ENCODE results near the gene LRRC28.
"Not testable (repeated sequence)": the region's sequence is repeated elsewhere in the genome, so short reads cannot be mapped to it uniquely, and the experiment has no call there.

The LRRC28 gene

DNA sequence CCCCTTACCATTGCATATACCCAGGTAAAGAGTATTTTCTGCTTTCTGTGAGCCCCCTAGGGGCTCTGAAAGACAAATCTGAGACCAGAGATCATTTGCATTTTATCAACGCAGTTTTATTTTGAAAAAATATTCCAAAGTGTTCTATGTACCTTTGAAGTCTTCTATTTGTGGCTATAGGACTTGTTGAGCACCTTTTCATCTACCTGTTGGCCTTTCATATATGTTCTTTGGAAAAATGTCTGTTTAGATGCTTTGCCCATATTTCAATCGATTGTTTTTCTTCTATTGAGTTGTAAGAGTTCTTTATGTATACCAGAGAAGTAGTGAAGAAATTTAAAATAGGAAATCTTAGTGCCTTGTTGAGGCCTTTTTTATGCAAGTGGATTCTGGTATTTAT is 94.0 kb downstream of the LRRC28 start:
- DNase-seq: no peak

DNA sequence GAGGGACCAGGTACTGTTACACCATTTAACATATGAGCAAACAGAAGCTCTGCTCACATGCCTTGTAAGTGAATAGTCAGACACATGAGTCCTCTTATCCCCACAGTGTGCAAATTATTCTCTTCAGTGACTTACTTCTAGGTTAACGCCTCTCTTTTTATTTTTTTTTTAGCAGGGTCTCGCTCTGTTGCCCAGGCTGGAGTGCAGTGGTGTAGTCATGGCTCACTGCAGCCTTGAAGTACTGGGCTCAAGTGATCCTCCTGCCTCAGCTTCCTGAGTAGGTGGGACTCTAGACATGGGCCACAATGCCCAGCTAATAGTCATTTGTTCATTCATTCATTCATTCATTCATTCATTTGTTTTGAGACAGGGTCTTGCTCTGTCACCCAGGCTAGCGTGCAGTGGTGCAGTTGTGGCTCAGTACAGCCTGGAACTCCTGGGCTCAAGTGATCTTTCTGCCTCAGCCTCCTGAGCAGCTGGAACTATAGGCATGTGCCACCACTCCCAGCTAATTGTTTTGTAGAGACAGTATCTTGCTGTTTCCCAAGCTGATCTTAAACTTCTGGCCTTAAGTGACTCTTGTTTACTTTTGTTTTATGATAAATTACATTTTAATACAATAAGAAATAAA is 94.7 kb downstream of the LRRC28 start:
- no peak for DNase-seq

DNA sequence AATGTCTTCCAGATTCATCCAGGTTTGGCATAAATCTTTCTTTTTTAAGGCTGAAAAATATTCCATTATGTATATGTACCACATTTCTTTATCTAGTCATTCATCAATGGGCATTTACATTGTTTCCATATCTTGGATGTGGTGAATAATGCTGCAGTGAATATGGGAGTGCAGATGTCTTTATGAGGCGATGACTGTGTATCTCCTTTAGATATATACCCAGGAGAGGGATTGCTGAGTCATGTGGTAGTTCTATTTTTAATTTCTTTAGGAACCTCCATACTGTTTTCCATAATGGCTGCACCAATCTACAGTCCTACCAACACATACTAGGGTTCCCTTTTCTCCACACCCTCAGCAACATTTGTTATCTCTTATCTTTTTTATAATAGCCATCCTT is 96.3 kb downstream of the LRRC28 start:
- DNase-seq: no peak

DNA sequence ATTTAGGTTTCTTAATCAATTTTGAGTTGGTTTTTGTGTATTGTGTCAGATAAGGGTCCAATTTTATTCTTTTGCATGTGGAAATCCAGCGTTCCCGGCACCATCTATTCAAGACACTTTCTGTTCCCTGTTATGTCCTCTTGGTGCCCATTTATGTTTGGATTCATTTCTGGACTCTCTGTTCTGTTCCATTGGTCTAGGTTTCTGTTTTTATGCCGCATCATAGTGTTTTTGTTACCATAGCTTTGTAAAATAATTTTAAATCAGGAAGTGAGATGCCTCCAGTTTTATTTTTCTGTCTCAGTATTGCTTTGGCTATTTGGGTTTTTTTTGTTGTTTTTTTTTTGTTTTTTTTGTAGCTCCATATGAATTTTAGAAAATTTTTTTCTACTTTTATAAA is 97.1 kb downstream of the LRRC28 start:
- no peak for DNase-seq

DNA sequence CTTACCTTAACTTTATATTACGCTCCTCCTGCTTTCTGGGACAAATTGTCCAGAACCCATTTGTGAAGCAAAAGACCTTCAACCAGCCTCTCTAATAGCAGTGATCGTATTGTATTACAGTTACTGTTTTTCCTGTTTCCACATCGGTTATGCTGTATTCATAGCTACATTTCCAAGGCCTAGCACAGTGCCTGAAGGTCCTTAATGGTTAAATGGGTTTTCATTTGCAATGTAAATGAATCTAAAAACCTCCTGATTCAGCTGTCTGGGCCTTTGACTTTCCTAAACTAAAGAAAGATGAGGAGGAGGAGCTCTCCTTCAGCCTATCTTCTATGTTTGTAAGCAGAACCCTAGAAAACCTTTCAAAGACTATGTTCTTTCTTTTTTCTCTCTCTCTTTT is 99.1 kb downstream of the LRRC28 start:
- DNase-seq: no peak

DNA sequence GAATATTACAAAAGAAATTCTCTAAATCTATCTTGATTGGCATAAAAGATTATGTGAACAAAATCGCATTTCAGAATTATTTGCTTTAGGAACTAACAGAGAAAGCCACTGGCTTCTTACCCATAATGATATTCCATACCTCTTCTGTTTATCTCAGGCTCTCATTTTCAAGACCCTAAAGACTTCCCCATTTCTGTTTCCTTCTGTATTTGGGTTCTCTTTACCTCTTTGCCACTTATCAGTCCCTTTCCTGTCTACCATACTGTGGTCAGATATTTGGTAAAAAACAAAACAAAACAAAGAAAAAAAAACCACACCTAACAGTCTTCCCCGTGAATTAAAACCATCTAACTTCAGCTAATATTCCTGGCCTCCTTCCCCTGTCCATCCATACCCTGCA is 108.5 kb downstream of the LRRC28 start:
- peak; percentile 12 for DNase-seq

DNA sequence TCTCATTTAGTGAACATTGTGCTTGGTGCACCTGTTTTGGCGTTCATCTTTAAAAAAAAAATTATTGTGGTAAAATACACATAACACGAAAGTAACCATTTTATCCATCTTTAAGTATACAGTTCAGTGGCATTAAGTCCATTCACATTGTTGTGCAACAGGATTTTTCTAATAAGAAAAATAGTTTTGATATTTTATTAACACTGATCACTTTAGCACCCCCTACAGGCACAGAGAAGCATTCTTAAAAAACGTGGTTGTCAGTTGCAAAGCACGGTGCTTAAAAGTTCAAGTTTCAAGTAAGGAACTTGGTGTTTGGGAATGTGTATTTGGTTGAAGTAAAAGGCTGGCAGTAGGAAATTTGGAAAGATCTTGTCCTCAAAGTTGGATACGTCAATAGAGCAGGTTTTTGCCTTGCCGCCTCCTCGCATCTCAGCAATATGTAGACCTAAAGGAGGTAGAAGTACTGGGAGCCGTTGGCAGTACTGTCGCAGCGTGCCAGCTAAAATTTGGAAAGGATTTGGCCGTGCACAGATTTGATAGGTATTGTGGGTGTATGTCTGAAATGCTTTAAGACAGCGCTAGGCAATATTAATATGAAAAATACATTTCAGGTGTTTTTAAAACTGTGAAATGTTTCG is 110.4 kb downstream of the LRRC28 start:
- no peak for DNase-seq

DNA sequence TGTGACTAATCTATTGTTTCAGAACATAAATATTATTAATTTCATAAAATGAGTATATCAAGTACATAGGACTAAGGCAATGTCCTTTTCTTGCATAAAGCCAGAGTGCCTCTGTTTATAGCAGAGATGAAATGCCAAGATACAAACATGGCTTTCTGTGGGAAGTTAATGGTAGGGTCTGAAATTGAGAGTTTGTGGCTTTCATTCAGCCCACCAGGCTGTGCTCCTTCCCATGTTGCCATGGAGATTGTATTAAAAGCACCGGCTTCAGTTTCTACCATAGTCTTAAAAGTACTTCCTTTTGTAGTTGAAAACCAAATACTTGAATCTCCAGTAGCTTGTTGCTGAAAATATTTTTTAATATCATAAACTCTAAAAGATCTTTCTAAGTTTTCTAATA is 114.0 kb downstream of the LRRC28 start:
- DNase-seq: peak; percentile 9

DNA sequence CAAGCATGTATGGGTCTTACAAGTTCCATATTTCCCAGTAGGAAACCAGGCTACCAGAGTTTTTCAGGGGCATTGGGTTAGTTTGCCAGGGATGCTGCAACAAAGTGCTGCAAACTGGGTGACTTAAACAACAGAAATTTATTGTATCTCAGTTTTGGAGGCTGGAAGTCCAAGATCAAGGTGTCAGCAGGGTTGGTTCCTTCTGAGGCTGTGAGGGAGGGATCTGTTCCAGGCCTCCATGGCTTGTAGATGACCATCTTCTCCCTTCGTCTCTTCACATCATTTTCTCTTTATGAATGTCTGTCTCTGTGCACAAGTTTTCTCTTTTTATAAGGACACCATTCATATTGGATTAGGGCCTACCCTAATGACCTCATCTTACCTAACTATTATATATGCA is 114.7 kb downstream of the LRRC28 start:
- DNase-seq: no peak

DNA sequence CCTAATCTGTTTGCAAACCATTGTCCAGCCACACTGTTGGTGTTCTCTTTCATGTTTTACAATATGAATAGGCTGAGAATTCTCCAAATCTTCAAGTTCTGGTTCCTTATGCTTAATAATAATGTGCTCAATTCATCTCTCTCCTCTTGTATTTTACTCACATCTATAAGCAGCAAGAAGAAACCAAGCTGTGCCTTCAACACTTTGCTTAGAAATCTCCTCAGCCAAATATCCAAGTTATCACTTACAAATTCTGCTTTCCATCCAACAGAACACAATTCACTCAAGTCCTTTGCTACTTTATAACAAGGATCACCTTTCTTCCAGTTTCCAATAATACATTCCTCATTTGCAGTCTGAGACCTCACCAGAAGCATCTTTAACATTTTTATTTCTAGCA is 117.5 kb downstream of the LRRC28 start:
- DNase-seq: no peak

DNA sequence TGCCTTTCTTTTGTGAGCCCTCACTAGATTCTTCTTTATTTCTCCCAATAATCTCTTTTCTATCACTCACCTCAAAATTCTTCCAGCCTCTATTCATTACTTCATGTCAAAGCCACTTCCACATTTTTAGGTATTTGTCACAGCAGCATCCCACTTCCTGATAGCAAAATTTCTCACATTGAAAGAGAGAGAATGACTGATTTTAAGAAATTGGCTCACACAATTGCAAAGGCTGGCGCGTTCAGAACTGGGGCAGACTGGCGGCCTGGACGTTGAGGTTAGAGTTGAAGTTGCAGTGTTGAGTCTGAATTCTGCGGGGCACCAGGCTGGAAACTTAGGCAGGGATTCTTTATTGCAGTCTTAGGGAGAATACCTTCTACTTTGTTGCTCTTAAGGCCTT is 117.9 kb downstream of the LRRC28 start:
- DNase-seq: no peak

DNA sequence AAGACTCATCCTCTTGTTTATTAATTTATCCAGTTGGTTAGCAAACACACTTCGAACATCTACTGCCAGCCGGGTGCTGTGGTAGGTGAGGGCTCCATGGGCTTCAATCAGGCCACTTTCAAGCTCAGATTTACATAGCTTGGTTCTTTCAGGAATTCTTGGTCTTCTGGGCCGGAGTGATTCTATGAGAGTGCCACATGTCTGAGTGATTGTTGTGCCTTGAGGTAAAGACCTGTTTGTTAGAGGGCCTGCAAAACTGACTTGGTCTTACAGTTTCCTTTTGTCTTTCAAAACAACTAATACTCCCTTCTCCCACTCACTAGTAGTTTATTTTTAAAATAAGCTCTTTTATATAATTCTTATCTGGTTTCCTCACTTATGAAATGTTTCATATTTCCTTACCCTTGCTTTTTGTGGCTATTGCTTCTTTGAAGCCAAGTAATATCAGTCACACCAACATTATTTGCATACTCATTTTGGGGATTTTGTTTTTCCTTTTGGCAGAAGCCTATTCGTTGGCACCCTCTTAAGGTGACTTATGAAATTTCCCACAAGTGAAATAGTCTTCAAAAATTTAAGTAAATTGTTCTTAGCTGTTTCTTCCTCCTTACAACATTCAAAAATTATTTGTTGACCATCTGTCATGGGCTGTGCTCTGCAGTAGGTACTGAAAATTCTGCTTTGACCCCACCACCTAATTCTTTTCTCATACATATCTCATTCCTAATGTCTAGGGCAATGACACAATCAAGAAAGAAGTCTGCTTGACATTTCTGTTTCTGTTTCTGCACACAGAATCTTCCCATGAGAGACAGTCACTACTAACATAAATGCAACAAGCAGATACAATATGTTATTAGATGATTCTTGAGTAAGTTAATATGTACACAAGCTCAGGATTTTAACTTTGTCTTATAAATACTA is 120.2 kb downstream of the LRRC28 start:
- no peak for DNase-seq

DNA sequence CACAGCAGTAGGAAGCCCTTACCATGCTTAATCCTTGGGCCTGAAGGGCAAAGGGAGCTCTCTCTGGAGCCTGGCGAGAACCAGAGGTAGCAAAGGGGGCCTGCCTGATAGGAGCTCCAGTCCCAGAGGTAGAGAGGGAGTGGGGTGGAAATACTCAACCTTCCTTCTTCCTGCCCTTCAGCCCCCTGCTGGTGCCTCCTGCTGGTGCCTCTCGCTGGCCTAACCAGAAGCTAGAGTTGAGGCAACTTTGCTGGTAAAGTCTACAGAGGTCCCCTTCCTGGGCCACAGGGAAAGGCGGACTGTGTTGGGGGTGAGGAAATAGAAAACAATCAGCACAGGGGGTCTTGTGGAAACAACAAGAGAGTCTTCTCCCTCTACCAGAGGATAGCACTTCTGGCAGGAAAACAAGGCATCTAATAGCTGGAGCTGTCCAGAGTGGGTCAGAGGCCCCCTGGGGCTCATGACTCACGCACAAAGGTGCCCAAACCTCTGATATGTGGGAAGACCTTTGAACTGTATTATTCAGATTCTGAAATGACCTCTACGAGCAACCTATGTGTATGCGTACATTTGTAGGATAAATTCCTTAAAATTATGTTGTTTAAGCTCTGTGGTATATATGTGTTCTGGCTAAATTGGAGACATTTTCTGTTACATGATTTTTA is 133.9 kb downstream of the LRRC28 start:
- DNase-seq: no peak

DNA sequence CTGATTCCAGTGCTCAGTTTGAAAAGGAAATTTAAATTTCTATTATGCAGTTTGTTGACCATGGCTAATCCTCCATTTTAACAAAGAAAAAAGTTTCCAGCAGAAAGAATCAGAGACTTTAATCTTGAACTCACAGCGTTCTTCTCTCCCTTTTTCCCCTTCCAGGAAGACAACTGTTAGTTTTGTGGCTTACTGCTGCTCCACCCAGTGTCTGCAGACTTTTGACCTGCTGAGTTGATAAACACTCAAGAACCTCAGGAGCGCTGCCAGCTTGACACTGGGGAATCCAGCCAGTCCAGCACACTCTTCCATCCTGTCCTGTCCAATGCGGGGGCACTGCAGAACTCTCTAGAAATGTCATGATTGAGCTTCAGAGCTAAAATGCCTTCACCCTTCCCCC is 134.6 kb downstream of the LRRC28 start:
- DNase-seq: no peak

DNA sequence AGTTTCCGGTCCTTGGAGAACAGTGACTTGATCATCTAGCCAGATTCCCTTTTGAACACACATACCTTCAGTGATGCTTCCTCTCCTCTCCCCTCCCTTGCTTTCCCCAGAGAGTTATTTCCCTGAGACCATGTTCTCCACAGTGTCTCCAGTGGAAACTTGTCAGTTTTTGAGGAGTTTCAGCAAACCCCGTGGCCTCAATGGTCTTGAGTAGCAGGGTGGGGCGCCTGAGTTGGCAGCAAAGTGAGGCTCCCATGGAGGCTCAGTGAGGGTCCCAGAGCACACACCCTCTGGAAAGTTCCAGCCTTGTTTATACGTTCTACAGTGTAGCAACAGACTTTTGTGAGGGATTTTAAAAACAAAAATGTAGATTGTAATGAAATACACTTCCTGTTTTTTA is 135.1 kb downstream of the LRRC28 start:
- no peak for DNase-seq

DNA sequence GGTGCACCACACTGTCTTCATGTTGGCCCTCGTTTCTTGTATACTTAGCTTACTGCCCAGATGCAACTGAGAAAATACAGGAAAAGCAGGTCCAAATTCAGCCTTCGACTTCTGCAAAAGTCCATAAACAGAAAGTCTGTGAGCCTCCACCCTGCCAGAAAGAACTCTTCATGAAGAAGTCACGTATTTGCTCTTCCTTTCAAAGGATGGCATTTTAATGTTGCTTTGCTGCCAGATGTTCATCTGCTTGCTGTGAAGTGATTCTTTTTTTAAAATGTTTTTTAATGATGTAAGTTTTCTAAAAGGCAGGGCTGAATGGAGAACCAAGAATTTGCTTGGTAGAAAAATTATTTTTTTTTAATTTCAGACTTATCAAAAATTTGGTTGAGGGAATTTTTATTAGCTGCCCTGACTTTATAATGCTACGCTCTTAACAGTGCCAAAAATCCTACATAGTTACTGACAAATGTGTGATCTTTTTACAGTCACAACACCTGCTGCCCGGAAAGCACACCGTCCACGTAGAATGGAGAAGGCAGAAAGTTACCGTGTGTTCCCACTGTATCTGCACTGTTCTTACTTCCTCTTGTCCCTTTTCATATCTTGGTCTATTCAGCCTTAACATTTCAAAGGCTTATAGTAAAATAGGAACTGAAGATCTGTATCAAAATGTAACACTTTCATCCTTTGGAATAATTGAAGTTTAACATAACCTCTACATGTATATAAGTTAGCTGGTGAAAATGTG is 136.3 kb downstream of the LRRC28 start:
- DNase-seq: no peak

DNA sequence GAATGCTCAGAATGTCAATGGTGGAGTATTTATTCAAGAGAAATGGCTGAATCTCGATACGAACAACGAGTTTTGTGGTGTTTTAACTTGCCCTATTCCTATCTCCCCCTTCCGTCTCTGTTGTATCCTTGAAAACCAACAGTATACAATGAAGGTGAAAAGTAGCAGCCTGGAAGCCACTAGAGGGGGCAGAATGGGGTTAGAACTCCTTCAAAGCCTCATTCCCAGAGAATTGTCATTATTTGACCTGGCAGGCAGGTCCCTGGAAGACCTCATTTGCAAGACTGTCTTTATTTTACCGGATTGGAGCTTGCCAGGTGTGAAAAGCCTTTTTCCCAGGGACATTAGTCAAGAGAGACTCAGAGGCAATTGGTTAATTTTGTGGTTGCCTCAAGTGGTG is 139.4 kb downstream of the LRRC28 start:
- no peak for DNase-seq

DNA sequence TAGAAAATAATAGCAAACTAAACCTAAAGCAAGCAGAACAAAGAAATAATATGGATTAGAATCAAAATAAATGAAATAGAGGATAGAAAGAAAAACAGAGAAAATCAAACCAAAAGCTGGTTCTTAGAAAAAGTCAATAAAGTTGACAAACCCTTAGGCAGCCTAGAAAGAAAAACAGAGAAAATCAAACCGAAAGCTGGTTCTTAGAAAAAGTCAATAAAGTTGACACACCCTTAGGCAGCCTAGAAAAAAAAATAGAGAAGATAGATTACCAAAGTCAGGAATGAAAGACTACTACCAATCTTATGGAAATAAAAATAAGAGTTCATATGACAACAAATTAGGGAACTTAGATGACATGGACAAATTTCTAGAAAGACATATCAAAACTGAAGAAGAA is 142.4 kb downstream of the LRRC28 start:
- no peak for DNase-seq

DNA sequence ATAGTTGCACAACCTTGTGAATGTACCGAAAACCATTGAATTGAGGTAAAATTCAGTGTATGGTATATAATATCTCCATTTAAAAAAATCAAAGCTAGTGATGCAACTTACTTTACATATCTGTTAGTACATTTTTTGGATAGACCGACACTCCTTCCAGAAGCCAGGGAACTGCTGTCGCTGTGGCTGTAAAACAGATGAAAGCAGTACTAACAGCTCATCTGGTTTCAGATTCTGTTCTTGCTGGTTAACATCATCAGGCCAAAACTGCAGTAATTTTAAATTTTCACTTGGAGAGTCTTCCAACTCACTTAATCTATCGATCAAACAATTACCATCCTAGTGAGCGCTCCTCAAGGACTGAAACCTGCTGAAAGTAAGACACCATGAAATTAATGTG is 145.1 kb downstream of the LRRC28 start:
- DNase-seq: no peak

DNA sequence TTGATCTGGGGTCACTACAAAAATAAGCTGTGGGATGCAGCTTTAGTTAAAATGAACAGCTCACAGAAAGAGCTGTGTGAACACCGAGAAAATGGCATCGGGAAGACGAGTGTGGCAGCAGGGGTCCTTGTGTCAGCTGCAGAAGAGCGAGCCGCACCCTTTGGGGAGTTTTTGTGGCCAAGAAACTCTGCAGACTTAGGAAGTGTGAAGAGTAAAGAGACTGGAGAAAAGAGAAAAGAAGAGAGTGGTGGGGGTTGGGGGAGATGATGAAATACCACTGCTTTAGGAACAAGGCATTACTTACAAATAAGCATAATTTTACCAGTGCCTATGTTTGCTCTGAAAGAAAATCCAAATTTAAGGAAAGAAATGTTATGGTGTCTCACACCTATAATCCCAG is 147.8 kb downstream of the LRRC28 start:
- no peak for DNase-seq

DNA sequence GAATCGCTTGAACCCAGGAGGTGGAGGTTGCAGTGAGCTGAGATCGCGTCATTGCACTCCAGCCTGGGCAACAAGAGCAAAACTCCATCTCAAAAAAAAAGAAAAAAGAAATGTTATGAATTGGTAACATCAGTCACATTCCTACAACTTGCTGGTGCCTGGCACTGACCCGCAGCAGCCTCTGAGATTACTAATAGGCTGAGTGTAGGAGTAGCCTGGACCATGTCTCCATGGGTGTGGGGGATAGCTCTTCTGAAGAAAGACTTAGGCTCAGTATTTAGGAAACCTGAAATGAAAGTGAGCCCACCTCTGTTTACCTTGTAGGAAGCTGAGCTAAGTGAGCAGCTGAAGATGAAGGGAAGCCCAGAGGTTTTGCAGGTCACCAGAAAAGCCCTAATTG is 148.3 kb downstream of the LRRC28 start:
- DNase-seq: no peak

DNA sequence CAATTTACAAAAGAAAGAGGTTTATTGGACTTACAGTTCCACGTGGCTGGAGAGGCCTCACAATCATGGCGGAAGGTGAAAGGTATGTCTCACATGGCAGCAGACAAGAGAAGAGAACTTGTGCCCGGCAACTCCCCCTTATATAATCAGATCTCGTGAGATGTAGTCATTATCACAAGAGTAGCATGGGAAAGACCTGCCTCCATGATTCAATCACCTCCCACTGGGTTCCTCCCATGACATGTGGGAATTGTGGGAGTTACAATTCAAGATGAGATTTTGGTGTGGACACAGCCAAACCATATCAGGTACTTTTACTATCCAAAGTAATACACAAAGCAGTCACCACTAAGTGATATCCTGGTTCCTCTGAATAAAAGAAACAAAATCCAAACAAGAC is 149.9 kb downstream of the LRRC28 start:
- not testable (repeated sequence) for DNase-seq

All from KG1 (cell line).